Measurements from ENCODE around the gene OR2A5. TPM values are rescaled to one million over a fixed set of nuclear protein-coding genes. Genes with fewer than 3 reads are reported as not detected.
A peak's percentile ranks its signal among the peaks of the same experiment; 100 is the strongest.
"Not testable (repeated sequence)": the region's sequence is repeated elsewhere in the genome, so short reads cannot be mapped to it uniquely, and the experiment has no call there.

The OR2A5 gene, protein sequence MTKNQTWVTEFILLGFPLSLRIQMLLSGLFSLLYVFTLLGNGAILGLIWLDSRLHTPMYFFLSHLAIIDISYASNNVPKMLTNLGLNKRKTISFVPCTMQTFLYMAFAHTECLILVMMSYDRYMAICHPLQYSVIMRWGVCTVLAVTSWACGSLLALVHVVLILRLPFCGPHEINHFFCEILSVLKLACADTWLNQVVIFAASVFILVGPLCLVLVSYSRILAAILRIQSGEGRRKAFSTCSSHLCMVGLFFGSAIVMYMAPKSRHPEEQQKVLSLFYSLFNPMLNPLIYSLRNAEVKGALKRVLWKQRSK
- not detected for total RNA-seq
- long read RNA-seq: 0 reads

DNA sequence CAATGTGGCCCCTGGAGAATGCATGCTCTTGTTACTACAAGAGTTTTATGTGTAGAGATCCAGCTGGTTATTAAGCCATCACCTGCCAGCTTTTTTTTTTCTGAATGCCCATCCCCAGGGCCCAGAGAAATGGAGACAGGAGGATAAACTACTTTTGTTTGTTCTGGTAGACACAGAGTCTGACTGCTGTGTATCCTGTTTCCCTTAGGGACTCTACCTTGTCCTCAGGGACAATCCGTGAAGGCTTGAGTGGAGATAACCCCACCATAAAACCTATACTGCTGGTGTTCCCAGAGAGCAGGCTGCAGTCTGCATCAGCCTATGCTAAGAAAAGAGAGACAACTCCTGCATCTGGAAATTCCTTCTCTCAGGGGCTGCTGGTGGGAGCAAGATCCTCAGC is at the start of gene OR2A5:
TSS of gene OR2A5 (plus strand) at position 301 of the 400 bp plus-strand sequence. CDS start 1,454 bp downstream, outside the sequence.
- intact Hi-C loops (cut with DNase I): no loop called here
- no peak for DNase-seq

DNA sequence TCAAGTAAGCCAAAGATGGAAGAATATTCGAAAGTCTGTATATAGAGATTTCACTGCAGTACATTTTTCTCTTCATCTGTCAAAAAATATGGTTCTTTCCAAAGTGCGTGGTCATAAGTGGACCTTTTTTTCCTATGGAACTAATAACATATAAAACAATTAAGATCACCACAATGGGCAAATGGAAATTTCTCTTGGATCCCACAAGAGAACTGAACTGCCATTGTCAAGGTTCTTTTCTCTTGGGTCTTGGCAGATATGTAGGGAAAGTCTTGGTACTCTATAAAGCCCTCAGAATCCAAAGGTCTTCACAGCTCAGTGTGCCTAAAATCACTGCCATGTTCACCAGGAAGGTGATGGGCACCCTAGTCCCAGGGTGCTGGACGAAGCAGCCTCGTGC is 48.7 kb upstream of the OR2A5 start, which contains the start of gene OR6B1:
TSS of gene OR6B1 (plus strand) at position 301 of the 400 bp plus-strand sequence. CDS start 3,677 bp downstream, outside the sequence.
- no peak for ATAC-seq (ENCODE audit: poor library complexity)
- intact Hi-C loops (cut with DNase I): no loop called here
- DNase-seq: no peak

More for the DNA sequence above, at the start of gene OR2A5:
- no peak for ATAC-seq (ENCODE audit: poor library complexity)

DNA sequence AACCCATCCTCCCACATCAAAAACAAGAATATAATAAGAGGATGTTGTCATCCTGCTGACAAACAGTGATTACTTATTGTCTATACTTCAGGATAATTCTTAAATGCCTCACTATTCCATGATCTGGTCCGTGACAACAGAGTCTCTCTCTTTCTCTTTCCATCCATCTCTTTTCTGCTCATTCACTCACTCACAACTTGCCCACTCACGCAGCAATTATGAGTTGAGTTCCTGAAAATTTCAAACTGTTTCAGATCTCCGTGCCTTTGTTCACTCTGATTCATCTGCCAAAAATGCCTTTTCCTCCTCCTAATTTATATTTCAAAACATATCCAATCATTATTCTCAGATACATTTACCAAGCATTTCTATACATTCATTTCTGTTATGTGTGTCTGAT is 47.2 kb upstream of the OR2A5 start:
- DNase-seq (no peak), ATAC-seq (ENCODE audit: poor library complexity) (no peak)
- intact Hi-C loops (cut with DNase I): no loop called here

DNA sequence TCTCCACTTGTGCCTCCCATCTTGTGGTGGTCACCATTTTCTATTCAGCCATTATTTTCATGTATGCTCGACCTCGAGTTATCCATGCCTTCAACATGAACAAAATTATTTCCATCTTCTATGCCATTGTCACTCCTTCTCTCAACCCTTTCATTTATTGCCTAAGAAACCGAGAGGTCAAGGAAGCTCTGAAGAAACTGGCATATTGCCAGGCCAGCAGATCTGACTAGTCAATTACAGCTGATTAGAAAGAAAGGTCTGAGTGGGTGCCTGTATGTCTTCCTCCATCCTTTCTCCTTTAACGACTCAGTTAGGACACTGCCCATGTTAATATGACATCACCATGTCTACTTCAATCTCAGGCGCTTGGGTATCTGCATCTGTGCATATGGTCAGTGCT is 44.0 kb upstream of the OR2A5 start:
- ATAC-seq (ENCODE audit: poor library complexity) (no peak), DNase-seq (no peak)
- intact Hi-C loops (cut with DNase I): no loop called here

DNA sequence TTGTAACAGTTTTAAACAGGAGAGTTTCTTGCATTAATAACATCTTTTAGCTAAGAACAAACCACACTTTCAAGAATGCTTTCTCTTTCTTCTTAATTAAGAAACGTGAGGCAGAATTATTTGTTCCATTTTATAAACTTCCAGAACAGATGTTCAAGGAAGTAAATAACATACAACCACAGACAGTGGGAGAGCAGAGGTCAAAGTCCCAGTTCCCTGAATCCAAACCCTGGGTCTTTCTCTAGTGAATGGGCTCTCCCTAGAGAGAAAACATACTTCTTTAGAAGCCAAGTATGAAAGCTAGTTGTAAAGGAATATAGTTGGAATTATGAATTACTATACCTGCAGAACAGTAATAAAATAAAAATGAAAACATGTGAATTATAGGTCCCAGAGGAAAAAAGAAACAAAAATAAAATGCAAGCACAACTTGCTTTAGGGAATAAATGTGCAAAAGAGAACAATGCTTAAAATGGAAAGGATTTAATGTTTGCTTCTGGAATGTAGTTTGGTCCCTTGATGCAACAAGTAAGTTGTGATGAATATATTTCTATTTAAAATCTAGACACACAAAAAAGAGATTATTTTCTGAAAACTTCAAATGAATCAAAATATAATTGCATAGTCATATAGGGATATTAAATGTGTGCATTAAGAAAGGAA is 42.6 kb upstream of the OR2A5 start:
- ATAC-seq (ENCODE audit: poor library complexity): no peak
- no peak for DNase-seq
- intact Hi-C loops (cut with DNase I): no loop called here

- intact Hi-C loops (cut with DNase I): no loop called here
- DNase-seq: no peak
- ATAC-seq (ENCODE audit: poor library complexity): no peak
Measured at GRCh38 chr7:144006692-144007042, 42.1 kb upstream of the OR2A5 start.

- DNase-seq: no peak
- intact Hi-C loops (cut with DNase I): no loop called here
Measured at GRCh38 chr7:144009361-144009760, 39.4 kb upstream of the OR2A5 start.

GRCh38 chr7:144010061-144010460 is 38.7 kb upstream of the OR2A5 start:
- DNase-seq; intact Hi-C loops (cut with DNase I); ATAC-seq (ENCODE audit: poor library complexity): not testable (repeated sequence)

More at GRCh38 chr7:144009361-144009760, 39.4 kb upstream of the OR2A5 start:
- ATAC-seq (ENCODE audit: poor library complexity): no peak

DNA sequence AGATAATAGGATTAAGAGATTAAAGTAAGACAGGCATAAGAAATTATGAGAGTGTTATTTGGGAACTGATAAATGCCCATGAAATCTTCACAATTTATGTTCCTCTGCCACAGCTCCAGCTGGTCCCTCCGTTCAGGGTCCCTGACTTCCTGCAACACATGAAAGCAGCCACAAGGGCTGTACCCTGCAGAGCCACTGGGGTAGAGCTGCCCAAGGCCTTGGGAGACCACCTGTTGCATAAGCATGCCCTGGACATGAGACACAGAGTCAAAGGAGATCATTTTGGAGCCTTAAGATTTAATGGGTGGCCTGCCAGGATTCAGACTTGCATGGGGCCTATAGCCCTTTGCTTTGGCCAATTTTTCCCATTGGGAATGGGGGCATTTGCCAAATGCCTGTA is 37.9 kb upstream of the OR2A5 start:
- intact Hi-C loops (cut with DNase I); ATAC-seq (ENCODE audit: poor library complexity); DNase-seq: not testable (repeated sequence)

DNA sequence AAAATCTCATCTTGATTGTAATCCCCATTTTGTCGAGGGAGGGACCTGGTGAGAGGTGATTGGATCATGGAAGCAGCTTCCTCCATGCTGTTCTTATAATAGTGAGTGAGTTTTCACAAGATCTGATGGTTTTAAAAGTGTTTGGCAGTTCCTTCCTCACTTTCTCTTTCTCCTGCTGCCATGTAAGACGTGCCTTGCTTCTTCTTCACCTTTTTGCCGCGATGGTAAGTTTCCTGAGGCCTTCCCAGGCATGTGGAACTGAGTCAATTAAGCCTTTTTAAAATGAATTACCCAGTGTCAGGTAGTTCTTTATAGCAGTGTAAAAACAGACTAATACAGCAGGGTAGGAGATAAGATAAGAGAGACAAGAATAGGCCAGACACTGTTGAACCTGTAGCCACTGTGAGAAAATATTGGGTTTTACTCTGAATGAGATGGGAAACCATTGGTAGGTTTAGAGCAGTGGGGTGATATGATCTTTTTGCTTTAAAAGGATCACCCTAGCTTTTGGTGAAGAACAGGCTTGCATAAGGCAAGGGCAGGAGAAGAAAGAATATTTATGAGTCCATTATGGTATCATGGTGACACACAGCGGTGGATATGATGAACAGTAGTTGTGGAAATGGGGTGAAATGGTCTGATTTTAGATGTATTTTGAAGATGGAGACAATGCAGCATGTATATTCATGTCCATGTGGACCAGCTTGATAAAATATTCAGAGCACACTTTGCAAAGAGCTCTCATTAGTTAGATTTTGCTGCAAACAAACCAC is 37.1 kb upstream of the OR2A5 start:
- intact Hi-C loops (cut with DNase I): no loop called here
- ATAC-seq (ENCODE audit: poor library complexity) (no peak), DNase-seq (no peak)

- DNase-seq: no peak
- intact Hi-C loops (cut with DNase I): no loop called here
- no peak for ATAC-seq (ENCODE audit: poor library complexity)
Measured at GRCh38 chr7:144018065-144018464, 30.7 kb upstream of the OR2A5 start.

DNA sequence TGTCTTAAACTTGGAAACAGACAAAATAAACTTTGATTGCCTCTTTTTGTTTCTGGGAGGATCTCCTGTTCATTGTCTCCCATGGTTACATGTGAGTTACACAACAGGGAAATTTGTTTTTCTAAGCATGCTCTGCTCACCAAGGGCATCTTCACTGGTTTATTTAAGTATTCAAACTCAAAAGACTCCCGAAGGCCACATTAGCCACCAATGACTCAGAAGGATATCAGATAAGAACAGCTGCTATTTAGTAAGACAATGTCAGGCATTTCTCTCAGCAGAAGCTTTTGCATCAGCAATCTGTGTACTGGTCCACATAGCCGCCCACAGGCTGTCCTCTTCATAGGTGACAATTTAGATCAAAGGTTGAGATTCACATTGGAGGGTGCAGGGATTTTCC is 29.3 kb upstream of the OR2A5 start:
- DNase-seq: no peak
- intact Hi-C loops (cut with DNase I): no loop called here

GRCh38 chr7:144020340-144020739 is 28.4 kb upstream of the OR2A5 start:
- DNase-seq (no peak), ATAC-seq (ENCODE audit: poor library complexity) (peak; percentile 67)
- intact Hi-C loops (cut with DNase I): loop anchor here (10.0 kb wide), 1 partner anchor 116 kb away; the partner anchor contains the start of gene TCAF1

More for the DNA sequence above, 29.3 kb upstream of the OR2A5 start:
- ATAC-seq (ENCODE audit: poor library complexity): peak; percentile 79

- ATAC-seq (ENCODE audit: poor library complexity) (no peak), DNase-seq (no peak)
- intact Hi-C loops (cut with DNase I): loop anchor here (10.0 kb wide), 1 partner anchor 117 kb away; the partner anchor contains the start of gene TCAF1
Measured at GRCh38 chr7:144022169-144022568, 26.6 kb upstream of the OR2A5 start.

DNA sequence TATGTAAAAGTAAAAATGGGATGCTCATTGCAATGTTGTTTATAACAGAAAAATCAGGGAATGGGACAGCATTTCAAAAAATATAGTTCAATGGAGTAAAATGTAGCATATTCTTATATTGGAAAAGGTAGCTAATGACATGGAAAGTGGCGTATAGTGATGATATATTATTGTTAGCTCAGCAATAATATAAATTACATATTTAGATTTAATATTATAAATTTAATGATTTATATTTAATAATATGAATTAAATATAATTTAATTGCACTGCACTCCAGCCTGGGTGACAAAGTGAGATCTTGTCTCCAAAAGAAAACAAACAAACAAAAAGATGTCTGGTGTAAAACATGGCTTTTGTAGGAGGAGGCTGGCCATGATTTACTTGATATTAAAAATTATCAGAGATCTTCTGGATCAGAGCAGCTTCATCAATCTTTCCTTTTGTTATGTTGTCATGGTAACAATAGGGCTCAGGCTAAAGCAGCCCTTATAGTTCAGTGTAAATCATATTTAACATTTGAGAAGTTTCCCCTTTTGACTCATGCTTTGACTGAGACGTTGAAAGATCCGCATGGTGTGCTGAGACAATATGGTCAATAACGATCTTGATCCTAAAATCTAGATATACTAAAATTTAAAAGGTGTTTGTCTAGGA is 25.4 kb upstream of the OR2A5 start:
- intact Hi-C loops (cut with DNase I): loop anchor here (10.0 kb wide), 1 partner anchor 118 kb away; the partner anchor contains the start of gene TCAF1
- ATAC-seq (ENCODE audit: poor library complexity) (no peak), DNase-seq (no peak)

DNA sequence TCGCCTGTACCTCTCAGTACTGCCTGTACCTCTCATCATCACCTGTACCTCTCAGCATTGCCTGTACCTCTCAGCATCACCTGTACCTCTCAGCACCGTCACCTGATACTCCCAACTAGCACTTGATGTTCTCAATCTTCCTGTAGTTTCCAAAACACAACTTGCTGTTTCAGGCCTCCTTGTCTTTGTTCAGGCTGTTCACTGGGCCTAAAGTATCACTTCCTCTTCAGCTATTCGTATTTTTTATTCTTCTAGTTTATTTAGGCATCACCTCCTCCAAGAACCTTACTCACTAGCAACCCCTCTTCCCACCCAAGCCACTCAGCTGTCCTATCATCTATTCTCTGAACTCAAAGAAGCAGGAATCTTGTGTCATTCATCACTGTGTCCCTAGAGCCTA is 24.5 kb upstream of the OR2A5 start:
- ATAC-seq (ENCODE audit: poor library complexity) (no peak), DNase-seq (no peak)
- intact Hi-C loops (cut with DNase I): loop anchor here (10.0 kb wide), 1 partner anchor 119 kb away; the partner anchor contains the start of gene TCAF1

- ATAC-seq (ENCODE audit: poor library complexity) (no peak), DNase-seq (no peak)
- intact Hi-C loops (cut with DNase I): loop anchor here (10.0 kb wide), 1 partner anchor 122 kb away; the partner anchor contains the start of gene TCAF1
Measured at GRCh38 chr7:144026203-144026883, 22.4 kb upstream of the OR2A5 start.

DNA sequence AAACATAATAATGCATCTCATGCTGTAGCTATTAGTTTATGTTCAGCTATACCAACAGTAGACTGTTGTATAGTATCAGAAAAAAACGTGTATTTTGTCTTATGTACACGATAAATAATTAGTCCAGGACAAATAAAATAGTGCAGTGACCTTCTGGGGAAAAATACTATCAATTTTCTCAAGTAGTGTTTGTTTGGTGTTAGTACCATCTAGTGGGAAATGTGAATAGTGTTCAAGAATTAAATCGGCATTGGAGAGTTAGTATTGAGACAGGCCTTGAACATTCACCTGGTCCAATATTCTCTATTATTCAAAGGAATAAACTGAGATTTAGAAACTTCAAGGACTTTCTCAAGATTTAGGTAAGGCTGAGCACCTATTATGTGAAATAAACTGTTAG is 21.7 kb upstream of the OR2A5 start:
- intact Hi-C loops (cut with DNase I): loop anchor here (10.0 kb wide), 1 partner anchor 122 kb away; the partner anchor contains the start of gene TCAF1
- no peak for DNase-seq
- peak; percentile 58 for ATAC-seq (ENCODE audit: poor library complexity)
